Suprapubic skin (tissue), 4 donors: Measurements from ENCODE around the gene IL17RD. TPM values are rescaled to one million over a fixed set of nuclear protein-coding genes. Genes with fewer than 3 reads are reported as not detected.
"Not testable (repeated sequence)": the region's sequence is repeated elsewhere in the genome, so short reads cannot be mapped to it uniquely, and the experiment has no call there.

ENCODE experiments used
- DNase-seq, 2 donors: peaks; one replicate each; pipeline ENCODE4 v3.0.0-alpha.2; 2019; ENCODE audit warnings: low spot score in 2 of 2
- H3K27ac ChIP-seq: fragments of 200-600 bp; sonication (generic); one replicate; pipeline ENCODE4 v1.5.1; 2019
- H3K27me3 ChIP-seq: fragments of 200-600 bp; sonication (generic); one replicate; pipeline ENCODE4 v1.5.1; 2019
- H3K36me3 ChIP-seq: fragments of 200-600 bp; sonication (generic); one replicate; pipeline ENCODE4 v1.5.1; 2019
- H3K4me1 ChIP-seq: fragments of 200-600 bp; sonication (generic); one replicate; pipeline ENCODE4 v1.5.1; 2019
- H3K4me3 ChIP-seq: fragments of 200-600 bp; sonication (generic); one replicate; pipeline ENCODE4 v1.5.1; 2019; ENCODE audit warnings: mild to moderate bottlenecking
- H3K9me3 ChIP-seq: fragments of 200-600 bp; sonication (generic); one replicate; pipeline ENCODE4 v1.5.1; 2019
- CTCF ChIP-seq, 2 donors: fragments of 200-600 bp in 1 of 2; fragments of 450-650 bp in 1 of 2; sonication (generic) in 1 of 2; IDR thresholded peaks; one replicate each; pipeline ENCODE4 v1.5.1; 2016 to 2019; ENCODE audit warnings: antibody characterized with exemption in 2 of 2, mild to moderate bottlenecking in 1 of 2, moderate library complexity in 1 of 2
- EP300 ChIP-seq: sonication (generic); formaldehyde crosslinking; IDR thresholded peaks from one replicate; pipeline ENCODE4 v1.6.1; 2017; ENCODE audit warnings: antibody characterized with exemption
- POLR2A ChIP-seq, 2 donors: fragments of 450-650 bp; IDR thresholded peaks; one replicate each; pipeline ENCODE4 v1.6.1; 2017; ENCODE audit warnings: antibody characterized with exemption in 2 of 2, mild to moderate bottlenecking in 2 of 2, moderate library complexity in 2 of 2
- POLR2AphosphoS5 ChIP-seq, 3 donors: sonication (generic); formaldehyde crosslinking; IDR thresholded peaks; one replicate each; pipeline ENCODE4 v1.6.1; 2017; ENCODE audit warnings: antibody characterized with exemption in 3 of 3
- WGBS: methylation state at CpG from one replicate; pipeline ENCODE4 v1.1.5; 2018; 5-methylcytosine and 5-hydroxymethylcytosine counted together
- total RNA-seq, 4 donors: library from RNA; depleted of rRNA; stranded (reverse); fragments of >200 nt; gene quantifications; one replicate each; pipeline ENCODE4 v1.1.0, GENCODE V29; 2016

The IL17RD gene
- total RNA-seq, 4 donors from 2014 or later, result 2.2 to 6.1 (median 3.7) TPM

GRCh38 chr3:57087361-57088092, 77.6 kb downstream of the IL17RD start:
- H3K36me3 ChIP-seq, result no peaks in the 10 kb centered on the region
- H3K9me3 ChIP-seq, result no peaks in the 10 kb centered on the region
- TF ChIP-seq EP300 (no peak), CTCF (IDR thresholded peaks at IDR 0.05) (no peak), POLR2AphosphoS5 (IDR thresholded peaks at IDR 0.05) (no peak), POLR2A (IDR thresholded peaks at IDR 0.05) (no peak)
- DNase-seq, result no peak
- H3K27me3 ChIP-seq, result no peaks in the 10 kb centered on the region
- 95% methylated on average over 1 of the region's 1 CpG for WGBS
- peaks cover 8% of the 10 kb centered on the region for H3K4me1 ChIP-seq
- no peak overlapping the region for H3K4me3 ChIP-seq
- H3K27ac ChIP-seq, result no peak overlapping the region

- Histone ChIP-seq H3K4me3 (no peak overlapping the region), H3K27ac (no peak overlapping the region), H3K4me1 (peaks cover 8% of the 10 kb centered on the region), H3K36me3 (no peaks in the 10 kb centered on the region), H3K27me3 (no peaks in the 10 kb centered on the region), H3K9me3 (no peaks in the 10 kb centered on the region)
- TF ChIP-seq EP300 (no peak), POLR2A (IDR thresholded peaks at IDR 0.05) (no peak), POLR2AphosphoS5 (IDR thresholded peaks at IDR 0.05) (no peak), CTCF (IDR thresholded peaks at IDR 0.05) (no peak)
- no peak for DNase-seq
Observed at GRCh38 chr3:57086201-57086600, 79.0 kb downstream of the IL17RD start.

- Histone ChIP-seq H3K4me1 (peaks cover 8% of the 10 kb centered on the region), H3K36me3 (no peaks in the 10 kb centered on the region), H3K9me3 (no peaks in the 10 kb centered on the region), H3K27me3 (no peaks in the 10 kb centered on the region), H3K27ac (no peak overlapping the region), H3K4me3 (no peak overlapping the region)
- no peak for DNase-seq
- TF ChIP-seq POLR2AphosphoS5 (IDR thresholded peaks at IDR 0.05) (no peak), POLR2A (IDR thresholded peaks at IDR 0.05) (no peak), CTCF (IDR thresholded peaks at IDR 0.05) (no peak), EP300 (no peak)
- WGBS, result 84% methylated on average over 4 of the region's 4 CpGs
Observed at GRCh38 chr3:57085211-57085610, 79.9 kb downstream of the IL17RD start.

- H3K9me3 ChIP-seq, DNase-seq, H3K36me3 ChIP-seq, H3K4me3 ChIP-seq, H3K27ac ChIP-seq, H3K4me1 ChIP-seq, H3K27me3 ChIP-seq: not testable (repeated sequence)
- WGBS, result 95% methylated on average over 16 of the region's 16 CpGs
Observed at GRCh38 chr3:57083266-57083995, 81.7 kb downstream of the IL17RD start.

- H3K27me3 ChIP-seq, result no peaks in the 10 kb centered on the region
- no peaks in the 10 kb centered on the region for H3K9me3 ChIP-seq
- H3K36me3 ChIP-seq, result no peaks in the 10 kb centered on the region
- no peak overlapping the region for H3K4me3 ChIP-seq
- H3K4me1 ChIP-seq, result peaks cover 16% of the 10 kb centered on the region
- TF ChIP-seq EP300, result no peak
- no peak for TF ChIP-seq POLR2AphosphoS5 (IDR thresholded peaks at IDR 0.05)
- TF ChIP-seq POLR2A (IDR thresholded peaks at IDR 0.05), result no peak
- TF ChIP-seq CTCF (IDR thresholded peaks at IDR 0.05), result no peak
- WGBS, result 88% methylated on average over 6 of the region's 6 CpGs
- H3K27ac ChIP-seq, result no peak overlapping the region
- no peak for DNase-seq
Observed at GRCh38 chr3:57082481-57082880, 82.7 kb downstream of the IL17RD start.
